Measurements from ENCODE around the gene SLC25A38.
A peak's percentile ranks its signal among the peaks of the same experiment; 100 is the strongest.

The SLC25A38 gene

GRCh38 chr3:39427506-39427905, 44.3 kb downstream of the SLC25A38 start:
- H2AK5ac ChIP-seq (ENCODE audit: low read depth, low read length): no peak overlapping the region
- no peak overlapping the region for H2BK12ac ChIP-seq (ENCODE audit: low read length)
- H3K14ac ChIP-seq (ENCODE audit: low read length): no peak overlapping the region
- H2BK15ac ChIP-seq (ENCODE audit: low read length): no peak overlapping the region
- H3K4me2 ChIP-seq (ENCODE audit: insufficient read depth, low read length, poor library complexity, severe bottlenecking): no peak overlapping the region
- WGBS, 2 donors (ENCODE audit: extremely low coverage in 2 of 2, insufficient read length in 2 of 2, insufficient replicate concordance in 1 of 2): no CpG with 5 or more reads among the region's 1 CpG
- H3K4me1 ChIP-seq (ENCODE audit: control insufficient read depth in 2 of 2, insufficient read depth in 1 of 2, low read depth in 1 of 2, low read length in 2 of 2): no peaks in the 10 kb centered on the region
- H3K4me3 ChIP-seq (ENCODE audit: low read length in 2 of 2): no peak overlapping the region
- H3K4ac ChIP-seq (ENCODE audit: low read length): no peak overlapping the region
- no peak overlapping the region for H4K91ac ChIP-seq (ENCODE audit: low read depth, low read length, poor library complexity)
- H3K27ac ChIP-seq (replicated peaks; ENCODE audit: low read length): no peak overlapping the region
- H2BK5ac ChIP-seq (ENCODE audit: low read length): no peak overlapping the region
- DNase-seq (ENCODE audit: low spot score): no peak
- H4K8ac ChIP-seq (ENCODE audit: low read depth, low read length): no peak overlapping the region
- peaks cover 0 to 3% (median 0%) of the 10 kb centered on the region in 3 experiments for H3K27me3 ChIP-seq (ENCODE audit: control insufficient read depth in 3 of 3, insufficient read depth in 3 of 3, low read depth in 1 of 3, low read length in 3 of 3)
- H3K9me3 ChIP-seq (replicated peaks in 1 of 2; ENCODE audit: control insufficient read depth in 2 of 2, insufficient read depth in 1 of 2, low read depth in 1 of 2, low read length in 2 of 2): no peaks in the 10 kb centered on the region
- H2BK120ac ChIP-seq (ENCODE audit: low read depth, low read length): no peak overlapping the region
- no peak overlapping the region for H2AFZ ChIP-seq (ENCODE audit: low read length)
- H3K36me3 ChIP-seq (replicated peaks in 1 of 2; ENCODE audit: control insufficient read depth in 2 of 2, insufficient read depth in 2 of 2, low read length in 2 of 2): no peaks in the 10 kb centered on the region
- no peak overlapping the region for H3K18ac ChIP-seq (ENCODE audit: low read length)
- H3K23ac ChIP-seq (ENCODE audit: low read depth, low read length, poor library complexity): no peak overlapping the region
- H3K79me1 ChIP-seq (ENCODE audit: low read depth, low read length): no peaks in the 10 kb centered on the region
- no peak overlapping the region for H3K9ac ChIP-seq (ENCODE audit: low read depth, low read length, poor library complexity)

GRCh38 chr3:39428745-39429201, 45.6 kb downstream of the SLC25A38 start:
- peaks cover 0 to 3% (median 0%) of the 10 kb centered on the region in 3 experiments for H3K27me3 ChIP-seq (ENCODE audit: control insufficient read depth in 3 of 3, insufficient read depth in 3 of 3, low read depth in 1 of 3, low read length in 3 of 3)
- H4K91ac ChIP-seq (ENCODE audit: low read depth, low read length, poor library complexity): no peak overlapping the region
- H3K79me1 ChIP-seq (ENCODE audit: low read depth, low read length): no peaks in the 10 kb centered on the region
- peak overlapping the region; percentile 55 for H2BK5ac ChIP-seq (ENCODE audit: low read length)
- H3K9ac ChIP-seq (ENCODE audit: low read depth, low read length, poor library complexity): no peak overlapping the region
- no peak overlapping the region for H3K4me2 ChIP-seq (ENCODE audit: insufficient read depth, low read length, poor library complexity, severe bottlenecking)
- H4K8ac ChIP-seq (ENCODE audit: low read depth, low read length): no peak overlapping the region
- no peak for DNase-seq (ENCODE audit: low spot score)
- peak overlapping the region; percentile 64 for H3K14ac ChIP-seq (ENCODE audit: low read length)
- peak overlapping the region; percentile 31 for H2BK12ac ChIP-seq (ENCODE audit: low read length)
- H3K36me3 ChIP-seq (replicated peaks in 1 of 2; ENCODE audit: control insufficient read depth in 2 of 2, insufficient read depth in 2 of 2, low read length in 2 of 2): no peaks in the 10 kb centered on the region
- peak overlapping the region; percentile 18 for H2BK15ac ChIP-seq (ENCODE audit: low read length)
- H3K9me3 ChIP-seq (replicated peaks in 1 of 2; ENCODE audit: control insufficient read depth in 2 of 2, insufficient read depth in 1 of 2, low read depth in 1 of 2, low read length in 2 of 2): no peaks in the 10 kb centered on the region
- no CpG with 5 or more reads among the region's 22 CpGs for WGBS, 2 donors (ENCODE audit: extremely low coverage in 2 of 2, insufficient read length in 2 of 2, insufficient replicate concordance in 1 of 2)
- no peak overlapping the region for H3K4ac ChIP-seq (ENCODE audit: low read length)
- no peak overlapping the region for H2AK5ac ChIP-seq (ENCODE audit: low read depth, low read length)
- H3K4me1 ChIP-seq (ENCODE audit: control insufficient read depth in 2 of 2, insufficient read depth in 1 of 2, low read depth in 1 of 2, low read length in 2 of 2): no peaks in the 10 kb centered on the region
- no peak overlapping the region for H3K4me3 ChIP-seq (ENCODE audit: low read length in 2 of 2)
- no peak overlapping the region for H3K23ac ChIP-seq (ENCODE audit: low read depth, low read length, poor library complexity)
- H2BK120ac ChIP-seq (ENCODE audit: low read depth, low read length): peak overlapping the region; percentile 23
- H3K18ac ChIP-seq (ENCODE audit: low read length): no peak overlapping the region
- H3K27ac ChIP-seq (replicated peaks; ENCODE audit: low read length): no peak overlapping the region
- H2AFZ ChIP-seq (ENCODE audit: low read length): no peak overlapping the region

GRCh38 chr3:39429466-39429865, 46.3 kb downstream of the SLC25A38 start:
- no peak overlapping the region for H2BK15ac ChIP-seq (ENCODE audit: low read length)
- DNase-seq (ENCODE audit: low spot score): no peak
- no peaks in the 10 kb centered on the region for H3K36me3 ChIP-seq (replicated peaks in 1 of 2; ENCODE audit: control insufficient read depth in 2 of 2, insufficient read depth in 2 of 2, low read length in 2 of 2)
- no peak overlapping the region for H3K27ac ChIP-seq (replicated peaks; ENCODE audit: low read length)
- no peak overlapping the region for H4K8ac ChIP-seq (ENCODE audit: low read depth, low read length)
- no peak overlapping the region for H3K4ac ChIP-seq (ENCODE audit: low read length)
- H3K9ac ChIP-seq (ENCODE audit: low read depth, low read length, poor library complexity): no peak overlapping the region
- H2AK5ac ChIP-seq (ENCODE audit: low read depth, low read length): no peak overlapping the region
- peak overlapping the region; percentile 23 for H2BK120ac ChIP-seq (ENCODE audit: low read depth, low read length)
- H3K4me2 ChIP-seq (ENCODE audit: insufficient read depth, low read length, poor library complexity, severe bottlenecking): no peak overlapping the region
- H3K23ac ChIP-seq (ENCODE audit: low read depth, low read length, poor library complexity): no peak overlapping the region
- WGBS, 2 donors (ENCODE audit: extremely low coverage in 2 of 2, insufficient read length in 2 of 2, insufficient replicate concordance in 1 of 2): no CpG with 5 or more reads among the region's 11 CpGs
- peaks cover 0 to 3% (median 0%) of the 10 kb centered on the region in 3 experiments for H3K27me3 ChIP-seq (ENCODE audit: control insufficient read depth in 3 of 3, insufficient read depth in 3 of 3, low read depth in 1 of 3, low read length in 3 of 3)
- H2BK12ac ChIP-seq (ENCODE audit: low read length): no peak overlapping the region
- H3K79me1 ChIP-seq (ENCODE audit: low read depth, low read length): no peaks in the 10 kb centered on the region
- H3K4me3 ChIP-seq (ENCODE audit: low read length in 2 of 2): no peak overlapping the region
- no peak overlapping the region for H3K14ac ChIP-seq (ENCODE audit: low read length)
- no peak overlapping the region for H2AFZ ChIP-seq (ENCODE audit: low read length)
- peak overlapping the region; percentile 46 for H3K18ac ChIP-seq (ENCODE audit: low read length)
- no peaks in the 10 kb centered on the region for H3K4me1 ChIP-seq (ENCODE audit: control insufficient read depth in 2 of 2, insufficient read depth in 1 of 2, low read depth in 1 of 2, low read length in 2 of 2)
- H3K9me3 ChIP-seq (replicated peaks in 1 of 2; ENCODE audit: control insufficient read depth in 2 of 2, insufficient read depth in 1 of 2, low read depth in 1 of 2, low read length in 2 of 2): no peaks in the 10 kb centered on the region
- H4K91ac ChIP-seq (ENCODE audit: low read depth, low read length, poor library complexity): peak overlapping the region; percentile 9
- H2BK5ac ChIP-seq (ENCODE audit: low read length): no peak overlapping the region

GRCh38 chr3:39432342-39432741, 49.2 kb downstream of the SLC25A38 start:
- DNase-seq (ENCODE audit: low spot score): no peak
- no peaks in the 10 kb centered on the region for H3K9me3 ChIP-seq (replicated peaks in 1 of 2; ENCODE audit: control insufficient read depth in 2 of 2, insufficient read depth in 1 of 2, low read depth in 1 of 2, low read length in 2 of 2)
- no peaks in the 10 kb centered on the region for H3K79me1 ChIP-seq (ENCODE audit: low read depth, low read length)
- H3K4me3 ChIP-seq (ENCODE audit: low read length in 2 of 2): no peak overlapping the region
- no peak overlapping the region for H2AK5ac ChIP-seq (ENCODE audit: low read depth, low read length)
- no peak overlapping the region for H2AFZ ChIP-seq (ENCODE audit: low read length)
- no peak overlapping the region for H4K91ac ChIP-seq (ENCODE audit: low read depth, low read length, poor library complexity)
- no peak overlapping the region for H3K4ac ChIP-seq (ENCODE audit: low read length)
- no peak overlapping the region for H3K9ac ChIP-seq (ENCODE audit: low read depth, low read length, poor library complexity)
- peaks cover 0 to 3% of the 10 kb centered on the region in 2 donors for H3K4me1 ChIP-seq (ENCODE audit: control insufficient read depth in 2 of 2, insufficient read depth in 1 of 2, low read depth in 1 of 2, low read length in 2 of 2)
- H2BK12ac ChIP-seq (ENCODE audit: low read length): no peak overlapping the region
- H3K18ac ChIP-seq (ENCODE audit: low read length): no peak overlapping the region
- H3K14ac ChIP-seq (ENCODE audit: low read length): no peak overlapping the region
- no peak overlapping the region for H3K27ac ChIP-seq (replicated peaks; ENCODE audit: low read length)
- no peak overlapping the region for H2BK120ac ChIP-seq (ENCODE audit: low read depth, low read length)
- H2BK5ac ChIP-seq (ENCODE audit: low read length): no peak overlapping the region
- no peaks in the 10 kb centered on the region for H3K36me3 ChIP-seq (replicated peaks in 1 of 2; ENCODE audit: control insufficient read depth in 2 of 2, insufficient read depth in 2 of 2, low read length in 2 of 2)
- H3K27me3 ChIP-seq (ENCODE audit: control insufficient read depth in 3 of 3, insufficient read depth in 3 of 3, low read depth in 1 of 3, low read length in 3 of 3): peaks cover 0 to 3% (median 0%) of the 10 kb centered on the region in 3 experiments
- WGBS, 2 donors (ENCODE audit: extremely low coverage in 2 of 2, insufficient read length in 2 of 2, insufficient replicate concordance in 1 of 2): no CpG with 5 or more reads among the region's 5 CpGs
- no peak overlapping the region for H2BK15ac ChIP-seq (ENCODE audit: low read length)
- no peak overlapping the region for H3K23ac ChIP-seq (ENCODE audit: low read depth, low read length, poor library complexity)
- H4K8ac ChIP-seq (ENCODE audit: low read depth, low read length): no peak overlapping the region
- no peak overlapping the region for H3K4me2 ChIP-seq (ENCODE audit: insufficient read depth, low read length, poor library complexity, severe bottlenecking)
